DOHH2 (cell line): ENCODE results near the gene RNF8.

ENCODE experiments used
- H3F3A ChIP-seq: fragments of 200-600 bp; sonication (generic), shearing (Covaris generic); 2 replicates; pipeline ENCODE4 v1.6.0; 2016; ENCODE audit warnings: antibody characterized with exemption, mild to moderate bottlenecking; ENCODE audit not compliant: control insufficient read depth, insufficient read depth
- H3K27ac ChIP-seq: fragments of 200-600 bp; sonication (generic); 2 replicates; pipeline ENCODE4 v1.5.1; 2014; ENCODE audit warnings: low read depth, mild to moderate bottlenecking, low read length, moderate library complexity
- H3K27me3 ChIP-seq: fragments of 200-600 bp; sonication (generic); 2 replicates; pipeline ENCODE4 v1.6.1; 2014; ENCODE audit warnings: mild to moderate bottlenecking, low read length, mixed read lengths; ENCODE audit not compliant: control insufficient read depth
- H3K36me3 ChIP-seq: fragments of 200-600 bp; sonication (generic); 2 replicates; pipeline ENCODE4 v1.6.1; 2014; ENCODE audit warnings: mild to moderate bottlenecking, low read length, moderate library complexity, mixed read lengths; ENCODE audit not compliant: control insufficient read depth
- H3K4me1 ChIP-seq: fragments of 200-600 bp; sonication (generic); 2 replicates; pipeline ENCODE4 v1.6.1; 2014; ENCODE audit warnings: mild to moderate bottlenecking, low read length, mixed read lengths; ENCODE audit not compliant: control insufficient read depth
- H3K4me2 ChIP-seq: fragments of 200-600 bp; sonication (generic); 2 replicates; pipeline ENCODE4 v1.6.0; 2014; ENCODE audit warnings: mild to moderate bottlenecking, low read length, moderate library complexity
- H3K4me3 ChIP-seq: fragments of 200-600 bp; sonication (generic); 2 replicates; pipeline ENCODE4 v1.5.1; 2014; ENCODE audit warnings: mild to moderate bottlenecking, low read length, mixed read lengths
- H3K79me2 ChIP-seq: fragments of 200-600 bp; sonication (generic); 2 replicates; pipeline ENCODE4 v1.6.1; 2014; ENCODE audit warnings: mild to moderate bottlenecking, low read length, mixed read lengths; ENCODE audit not compliant: control insufficient read depth
- H3K9me2 ChIP-seq: fragments of 200-600 bp; sonication (generic); replicated peaks from 2 replicates; pipeline ENCODE4 v1.6.1; 2014; ENCODE audit warnings: mild to moderate bottlenecking, low read length, mixed read lengths; ENCODE audit not compliant: control insufficient read depth
- H3K9me3 ChIP-seq: fragments of 200-600 bp; sonication (generic); 2 replicates; pipeline ENCODE4 v1.6.1; 2014; ENCODE audit warnings: antibody characterized with exemption, low read length, mixed read lengths; ENCODE audit not compliant: control insufficient read depth, insufficient read depth
- H4K20me1 ChIP-seq: fragments of 200-600 bp; sonication (generic); 2 replicates; pipeline ENCODE4 v1.6.0; 2014; ENCODE audit warnings: low read depth, mild to moderate bottlenecking, antibody characterized with exemption, low read length, moderate library complexity; ENCODE audit not compliant: control insufficient read depth, insufficient read depth
- CTCF ChIP-seq: fragments of 200-600 bp; sonication (generic); IDR thresholded peaks from one replicate; pipeline ENCODE4 v1.5.1; 2014; ENCODE audit warnings: antibody characterized with exemption, mild to moderate bottlenecking, low read depth, low read length; ENCODE audit not compliant: poor library complexity, severe bottlenecking
- EZH2phosphoT487 ChIP-seq: fragments of 200-600 bp; sonication (generic); IDR thresholded peaks from 2 replicates; pipeline ENCODE4 v1.6.1; 2017; ENCODE audit warnings: borderline replicate concordance, mild to moderate bottlenecking, antibody characterized with exemption, low read length, moderate library complexity, mixed read lengths

Gene RNF8

GRCh38 chr6:37319856-37320480, 33.8 kb upstream of the RNF8 start:
- no peak overlapping the region for H3K4me3 ChIP-seq
- H3K27ac ChIP-seq: no peak overlapping the region
- H3F3A ChIP-seq: no peaks in the 10 kb centered on the region
- H3K9me2 ChIP-seq: no peaks in the 10 kb centered on the region
- peaks cover 14% of the 10 kb centered on the region; the same call in 1 of the 2 replicates for H3K36me3 ChIP-seq
- no peaks in the 10 kb centered on the region for H4K20me1 ChIP-seq
- no peak overlapping the region for H3K4me2 ChIP-seq
- H3K79me2 ChIP-seq: no peaks in the 10 kb centered on the region
- H3K4me1 ChIP-seq: no peaks in the 10 kb centered on the region
- TF ChIP-seq EZH2phosphoT487: no peak
- no peak for TF ChIP-seq CTCF
- no peaks in the 10 kb centered on the region for H3K27me3 ChIP-seq
- H3K9me3 ChIP-seq: no peaks in the 10 kb centered on the region

- H3K36me3 ChIP-seq: peaks cover 14% of the 10 kb centered on the region; the same call in 1 of the 2 replicates
These were observed 33.1 kb upstream of the RNF8 start for GRCh38 chr6:37320646-37321045.

GRCh38 chr6:37321101-37321500, 32.7 kb upstream of the RNF8 start:
- Histone ChIP-seq H3K4me1 (no peaks in the 10 kb centered on the region), H4K20me1 (no peaks in the 10 kb centered on the region), H3F3A (no peaks in the 10 kb centered on the region), H3K27me3 (no peaks in the 10 kb centered on the region), H3K9me3 (no peaks in the 10 kb centered on the region), H3K27ac (no peak overlapping the region), H3K4me3 (no peak overlapping the region), H3K36me3 (peaks cover 14% of the 10 kb centered on the region; the same call in 1 of the 2 replicates), H3K9me2 (no peaks in the 10 kb centered on the region), H3K79me2 (no peaks in the 10 kb centered on the region), H3K4me2 (no peak overlapping the region)
- TF ChIP-seq EZH2phosphoT487 (no peak), CTCF (no peak)

More at GRCh38 chr6:37320646-37321045, 33.1 kb upstream of the RNF8 start:
- no peaks in the 10 kb centered on the region for H3K79me2 ChIP-seq
- H3K4me3 ChIP-seq: no peak overlapping the region
- H3K9me3 ChIP-seq: no peaks in the 10 kb centered on the region
- no peaks in the 10 kb centered on the region for H3K27me3 ChIP-seq
- H3K4me2 ChIP-seq: no peak overlapping the region
- TF ChIP-seq EZH2phosphoT487 (no peak), CTCF (no peak)
- H3K9me2 ChIP-seq: no peaks in the 10 kb centered on the region
- H3K27ac ChIP-seq: no peak overlapping the region
- H3K4me1 ChIP-seq: no peaks in the 10 kb centered on the region
- H3F3A ChIP-seq: no peaks in the 10 kb centered on the region
- H4K20me1 ChIP-seq: no peaks in the 10 kb centered on the region
